Thyroid gland (tissue), 4 donors: ENCODE results near the gene C22orf31. TPM values are rescaled to one million over a fixed set of nuclear protein-coding genes. Genes with fewer than 3 reads are reported as not detected.
"Not testable (repeated sequence)": the region's sequence is repeated elsewhere in the genome, so short reads cannot be mapped to it uniquely, and the experiment has no call there.

Experiments
- DNase-seq, 2 donors: peaks; one replicate each; pipeline ENCODE4 v3.0.0-alpha.2; 2019
- H3K27ac ChIP-seq, 3 donors: fragments of 200-600 bp; sonication (generic); 1 replicate in 2 of 3; 2 replicates in 1 of 3; pipeline ENCODE4 v1.5.1; 2016 to 2019; ENCODE audit warnings: mild to moderate bottlenecking in 1 of 3, moderate library complexity in 1 of 3
- H3K27me3 ChIP-seq: fragments of 200-600 bp; sonication (generic); one replicate; pipeline ENCODE4 v1.5.1; 2019
- H3K36me3 ChIP-seq, 2 donors: fragments of 200-600 bp; sonication (generic); one replicate each; pipeline ENCODE4 v1.5.1; 2016 to 2019
- H3K4me1 ChIP-seq, 2 donors: fragments of 200-600 bp; sonication (generic); one replicate each; pipeline ENCODE4 v1.5.1; 2017 to 2019
- H3K4me3 ChIP-seq, 3 donors: fragments of 200-600 bp; sonication (generic); replicated peaks in 1 of 3; 1 replicate in 2 of 3; 2 replicates in 1 of 3; pipeline ENCODE4 v1.5.1; 2016; ENCODE audit warnings: mild to moderate bottlenecking in 1 of 3
- H3K9me3 ChIP-seq: fragments of 200-600 bp; sonication (generic); one replicate; pipeline ENCODE4 v1.5.1; 2017
- CTCF ChIP-seq, 6 experiments: fragments of 200-600 bp in 3 of 6; fragments of 450-650 bp in 3 of 6; sonication (generic) in 3 of 6; IDR thresholded peaks; one replicate each; pipeline ENCODE4 v1.5.1; 2016 to 2019; ENCODE audit warnings: antibody characterized with exemption in 6 of 6, mild to moderate bottlenecking in 2 of 6, inconsistent platforms in 1 of 6, moderate library complexity in 1 of 6
- POLR2A ChIP-seq, 2 donors: fragments of 450-650 bp; IDR thresholded peaks; one replicate each; pipeline ENCODE4 v1.6.1; 2017; ENCODE audit warnings: antibody characterized with exemption in 2 of 2, mild to moderate bottlenecking in 2 of 2, moderate library complexity in 1 of 2
- WGBS, 2 donors: methylation state at CpG; one replicate each; pipeline ENCODE4 v1.1.5; 2017; 5-methylcytosine and 5-hydroxymethylcytosine counted together
- intact Hi-C: fragments of 100-400 bp; cut with DNase I; formaldehyde crosslinking; loops from one replicate; pipeline ENCODE4 v1.15.1; 2023
- total RNA-seq, 4 donors: library from RNA; depleted of rRNA; stranded (reverse); fragments of >200 nt; gene quantifications; one replicate each; pipeline ENCODE4 v1.2.3, GENCODE V29; 2016

C22orf31 gene
- total RNA-seq, 4 donors from 2014 or later: not detected

- Histone ChIP-seq H3K27ac (no peak overlapping the region), H3K4me1 (peaks cover 12 to 14% of the 10 kb centered on the region in 2 donors), H3K4me3 (no peak overlapping the region), H3K36me3 (peaks cover 0 to 3% of the 10 kb centered on the region in 2 donors), H3K9me3 (no peaks in the 10 kb centered on the region), H3K27me3 (no peaks in the 10 kb centered on the region)
- no peak for TF ChIP-seq CTCF (IDR thresholded peaks at IDR 0.05)
- DNase-seq: peak; percentile 65 to 66
- intact Hi-C loops: loop anchor here (2.0 to 10.0 kb wide), 3 partner anchors 187 to 997 kb away; no protein-coding TSS in a partner anchor
- 9 to 23% methylated on average over 2 of the region's 2 CpGs for WGBS, 2 donors
Measured at GRCh38 chr22:29041408-29041807, 20.2 kb downstream of the C22orf31 start.

GRCh38 chr22:29040385-29041275 lies 21.0 kb downstream of the C22orf31 start:
- 31 to 38% methylated on average over 9 of the region's 9 CpGs for WGBS, 2 donors
- intact Hi-C loops: loop anchor here (2.0 to 10.0 kb wide), 3 partner anchors 186 to 996 kb away; no protein-coding TSS in a partner anchor
- no peak overlapping the region for H3K27ac ChIP-seq

GRCh38 chr22:29039684-29040083 lies 21.9 kb downstream of the C22orf31 start:
- H3K27me3 ChIP-seq, H3K36me3 ChIP-seq, H3K27ac ChIP-seq, H3K4me3 ChIP-seq, DNase-seq, H3K9me3 ChIP-seq: not testable (repeated sequence)
- 89 to 90% methylated on average over 4 of the region's 4 CpGs for WGBS, 2 donors
- intact Hi-C loops: loop anchor here (2.0 to 10.0 kb wide), 4 partner anchors 125 to 995 kb away; no protein-coding TSS in a partner anchor
- H3K4me1 ChIP-seq: peaks cover 12 to 14% of the 10 kb centered on the region in 2 donors

More at GRCh38 chr22:29040385-29041275, 21.0 kb downstream of the C22orf31 start:
- Histone ChIP-seq H3K36me3 (no peaks in the 10 kb centered on the region), H3K9me3 (no peaks in the 10 kb centered on the region), H3K4me3 (no peak overlapping the region), H3K27me3 (no peaks in the 10 kb centered on the region), H3K4me1 (peaks cover 12 to 14% of the 10 kb centered on the region in 2 donors)
- TF ChIP-seq POLR2A (IDR thresholded peaks at IDR 0.05) (no peak), CTCF (IDR thresholded peaks at IDR 0.05) (peak; percentile 92 to 96 (median 94))
- peak; percentile 73 to 80 for DNase-seq

- peaks cover 12 to 14% of the 10 kb centered on the region in 2 donors for H3K4me1 ChIP-seq
- H3K4me3 ChIP-seq: no peak overlapping the region
- DNase-seq: no peak
- intact Hi-C loops: loop anchor here (10.0 kb wide), 1 partner anchor 124 kb away; no protein-coding TSS in a partner anchor
- TF ChIP-seq CTCF (IDR thresholded peaks at IDR 0.05) (no peak), POLR2A (IDR thresholded peaks at IDR 0.05) (no peak)
- H3K27me3 ChIP-seq: no peaks in the 10 kb centered on the region
- H3K36me3 ChIP-seq: no peaks in the 10 kb centered on the region
- H3K27ac ChIP-seq: no peak overlapping the region
- 90 to 91% methylated on average over 9 of the region's 9 CpGs for WGBS, 2 donors
- H3K9me3 ChIP-seq: no peaks in the 10 kb centered on the region
Measured at GRCh38 chr22:29039148-29039547, 22.5 kb downstream of the C22orf31 start.

- 85 to 86% methylated on average over 4 of the region's 4 CpGs for WGBS, 2 donors
- H3K27ac ChIP-seq: no peak overlapping the region
- intact Hi-C loops: loop anchor here (10.0 kb wide), 1 partner anchor 123 kb away; no protein-coding TSS in a partner anchor
- TF ChIP-seq POLR2A (IDR thresholded peaks at IDR 0.05): no peak
- TF ChIP-seq CTCF (IDR thresholded peaks at IDR 0.05): no peak
- peaks cover 21 to 28% of the 10 kb centered on the region in 2 donors for H3K4me1 ChIP-seq
- H3K4me3 ChIP-seq: no peak overlapping the region
- no peak for DNase-seq
- H3K27me3 ChIP-seq: no peaks in the 10 kb centered on the region
- H3K36me3 ChIP-seq: no peaks in the 10 kb centered on the region
- H3K9me3 ChIP-seq: no peaks in the 10 kb centered on the region
Measured at GRCh38 chr22:29037340-29037932, 24.2 kb downstream of the C22orf31 start.
